GM23338 (cell line): ENCODE results near the gene PSMD14. TPM values are rescaled to one million over a fixed set of nuclear protein-coding genes. Genes with fewer than 3 reads are reported as not detected.

Experiments
- ATAC-seq: fragments of 200-7000 bp; cut with Tn5 transposase; 3 replicates; pipeline ENCODE4 v1.9.1; 2020
- DNase-seq: peaks from one replicate; pipeline ENCODE4 v3.0.0-alpha.2; 2015; ENCODE audit warnings: low spot score
- H2AFZ ChIP-seq: fragments of 200-600 bp; sonication (generic); 2 replicates; pipeline ENCODE4 v1.8.0; 2016; ENCODE audit warnings: antibody characterized with exemption, mild to moderate bottlenecking, moderate library complexity
- H3F3A ChIP-seq: fragments of 200-600 bp; sonication (generic); replicated peaks from 2 replicates; pipeline ENCODE4 v1.8.0; 2017; ENCODE audit warnings: antibody characterized with exemption, mixed run types, low read depth
- H3K27ac ChIP-seq: fragments of 200-600 bp; sonication (generic); 2 replicates; pipeline ENCODE4 v1.6.1; 2016; ENCODE audit warnings: low read depth
- H3K27me3 ChIP-seq: fragments of 200-600 bp; sonication (generic); 2 replicates; pipeline ENCODE4 v1.8.0; 2016; ENCODE audit warnings: mild to moderate bottlenecking, mixed run types, moderate library complexity; ENCODE audit not compliant: insufficient read depth
- H3K36me3 ChIP-seq: fragments of 200-600 bp; sonication (generic); 2 replicates; pipeline ENCODE4 v1.8.0; 2016; ENCODE audit warnings: mild to moderate bottlenecking; ENCODE audit not compliant: insufficient read depth
- H3K4me1 ChIP-seq: fragments of 200-600 bp; sonication (generic); 2 replicates; pipeline ENCODE4 v1.8.0; 2016; ENCODE audit warnings: mild to moderate bottlenecking, moderate library complexity; ENCODE audit not compliant: insufficient read depth
- H3K4me2 ChIP-seq: fragments of 200-600 bp; sonication (generic); 2 replicates; pipeline ENCODE4 v1.7.1; 2017; ENCODE audit warnings: mixed run types
- H3K4me3 ChIP-seq: fragments of 200-600 bp; sonication (generic); 2 replicates; pipeline ENCODE4 v1.6.1; 2016; ENCODE audit warnings: mixed run types
- H3K79me2 ChIP-seq: fragments of 200-600 bp; sonication (generic); replicated peaks from 2 replicates; pipeline ENCODE4 v1.8.0; 2017; ENCODE audit warnings: mild to moderate bottlenecking; ENCODE audit not compliant: insufficient read depth
- H3K9me2 ChIP-seq: fragments of 200-600 bp; sonication (generic); 2 replicates; pipeline ENCODE4 v1.8.0; 2017; ENCODE audit not compliant: insufficient read depth
- H4K20me1 ChIP-seq: fragments of 200-600 bp; sonication (generic); replicated peaks from 2 replicates; pipeline ENCODE4 v1.8.0; 2017; ENCODE audit warnings: mild to moderate bottlenecking; ENCODE audit not compliant: insufficient read depth
- H3K27ac Mint-ChIP-seq: 2 replicates; pipeline ENCODE4 v1.8.0; 2020; ENCODE audit warnings: inconsistent platforms, mild to moderate bottlenecking, moderate library complexity, mixed read lengths
- H3K27me3 Mint-ChIP-seq: 3 replicates; pipeline ENCODE4 v1.8.0; 2022; ENCODE audit warnings: low read depth, mild to moderate bottlenecking, moderate library complexity, mixed read lengths, inconsistent platforms; ENCODE audit not compliant: insufficient read depth, poor library complexity
- H3K36me3 Mint-ChIP-seq: 3 replicates; pipeline ENCODE4 v1.8.0; 2021; ENCODE audit warnings: low read depth, mild to moderate bottlenecking, inconsistent platforms, moderate library complexity, mixed read lengths
- H3K4me1 Mint-ChIP-seq: 3 replicates; pipeline ENCODE4 v1.8.0; 2020; ENCODE audit warnings: mild to moderate bottlenecking, inconsistent platforms, mixed read lengths
- H3K4me3 Mint-ChIP-seq: 3 replicates; pipeline ENCODE4 v1.8.0; 2021; ENCODE audit warnings: moderate library complexity, mild to moderate bottlenecking, inconsistent platforms, mixed read lengths
- H3K9me3 Mint-ChIP-seq: 3 replicates; pipeline ENCODE4 v1.8.0; 2020; ENCODE audit warnings: moderate library complexity, mild to moderate bottlenecking, inconsistent platforms, mixed read lengths
- CREB1 ChIP-seq: fragments of 250-450 bp; sonication (Bioruptor Pico); IDR thresholded peaks from 2 replicates; pipeline ENCODE4 v1.5.0; 2020; ENCODE audit warnings: low read depth, mild to moderate bottlenecking, moderate library complexity
- CTCF ChIP-seq, 2 experiments: fragments of 200-600 bp in 1 of 2; sonication (generic) in 1 of 2; conservative IDR thresholded peaks; 2 replicates each; pipeline versions ENCODE4 v1.5.1 to v1.6.1; 2016 to 2017; ENCODE audit warnings: antibody characterized with exemption in 2 of 2, low read depth in 2 of 2, mild to moderate bottlenecking in 2 of 2, moderate library complexity in 1 of 2
- EZH2 ChIP-seq: fragments of 200-600 bp; sonication (generic); IDR thresholded peaks from one replicate; pipeline ENCODE4 v1.8.0; 2017; ENCODE audit warnings: antibody characterized with exemption, mild to moderate bottlenecking, low read depth; ENCODE audit not compliant: unreplicated experiment
- EZH2phosphoT487 ChIP-seq: fragments of 200-600 bp; sonication (generic); IDR thresholded peaks from one replicate; pipeline ENCODE4 v1.8.1; 2018; ENCODE audit warnings: antibody characterized with exemption; ENCODE audit not compliant: unreplicated experiment
- NANOG ChIP-seq: IDR thresholded peaks from 2 replicates; pipeline ENCODE4 v1.6.1; 2016; ENCODE audit warnings: antibody characterized with exemption, borderline replicate concordance
- REST ChIP-seq: IDR thresholded peaks from one replicate; pipeline ENCODE4 v1.6.1; 2018; ENCODE audit warnings: antibody characterized with exemption; ENCODE audit not compliant: unreplicated experiment
- STAT1 ChIP-seq: IDR thresholded peaks from one replicate; pipeline ENCODE4 v1.6.1; 2016; ENCODE audit warnings: antibody characterized with exemption; ENCODE audit not compliant: unreplicated experiment
- ZNF114 ChIP-seq: fragments of 250-450 bp; sonication (Bioruptor Pico); IDR thresholded peaks from 2 replicates; pipeline ENCODE4 v1.5.0; 2020; ENCODE audit warnings: mild to moderate bottlenecking, moderate library complexity
- ZNF331 ChIP-seq: fragments of 250-450 bp; sonication (Bioruptor Pico); IDR thresholded peaks from 2 replicates; pipeline ENCODE4 v1.5.0; 2020; ENCODE audit warnings: low read depth, mild to moderate bottlenecking, moderate library complexity
- polyA plus RNA-seq: library from polyadenylated mRNA; unstranded; fragments of >200 nt; fragmentation: Nextera tagmentation; extraction: Ambion mirVana; gene quantifications from 2 replicates; pipeline ENCODE4 v1.2.1, GENCODE V29; 2016
- total RNA-seq: library from RNA; depleted of rRNA; stranded (reverse); fragments of >200 nt; shearing (Covaris generic); gene quantifications from 2 replicates; pipeline ENCODE4 v1.2.3, GENCODE V29; 2014

The PSMD14 gene
- total and polyA plus RNA-seq, 2 experiments from 2014 or later: 92.2 to 123 TPM

- Histone ChIP-seq H3K36me3 (no peaks in the 10 kb centered on the region), H3K79me2 (peaks cover 95% of the 10 kb centered on the region), H3K27me3 (no peaks in the 10 kb centered on the region), H3K9me2 (no peaks in the 10 kb centered on the region), H3K4me2 (0 out of 2 replicates have a peak overlapping the region, but pooled peaks have one; percentile 2), H3K4me1 (peaks cover 21% of the 10 kb centered on the region), H3K27ac (no peak overlapping the region), H4K20me1 (0 out of 2 replicates have a peak, but pooled peaks cover 8% of the 10 kb centered on the region), H2AFZ (no peak overlapping the region), H3K4me3 (no peak overlapping the region), H3F3A (no peaks in the 10 kb centered on the region)
- peaks cover 22% of the 10 kb centered on the region for H3K36me3 Mint-ChIP-seq
- H3K9me3 Mint-ChIP-seq: peaks cover 7% of the 10 kb centered on the region
- DNase-seq (no peak), ATAC-seq (peak; percentile 40; the same call in 1 of the 3 replicates)
- no peaks in the 10 kb centered on the region for H3K27me3 Mint-ChIP-seq
- H3K27ac Mint-ChIP-seq: no peak overlapping the region
- no peak for TF ChIP-seq REST
- no peak for TF ChIP-seq CREB1 (CRISPR knock-in tag)
- TF ChIP-seq NANOG: no peak
- TF ChIP-seq CTCF (conservative IDR thresholded peaks at IDR 0.05; ENCODE audit: low read depth in 2 of 2): no peak
- no peak for TF ChIP-seq EZH2
- TF ChIP-seq ZNF331 (CRISPR knock-in tag): no peak
- no peak for TF ChIP-seq ZNF114 (CRISPR knock-in tag)
- TF ChIP-seq EZH2phosphoT487: no peak
- no peak for TF ChIP-seq STAT1
- peaks cover 42% of the 10 kb centered on the region for H3K4me1 Mint-ChIP-seq
- H3K4me3 Mint-ChIP-seq: no peak overlapping the region
These were observed 47.8 kb downstream of the PSMD14 start for GRCh38 chr2:161355983-161356382.

- Histone ChIP-seq H3K79me2 (peaks cover 95% of the 10 kb centered on the region), H3K27ac (no peak overlapping the region), H3K9me2 (no peaks in the 10 kb centered on the region), H3K4me3 (no peak overlapping the region), H3K36me3 (no peaks in the 10 kb centered on the region), H3K4me2 (no peak overlapping the region), H3K4me1 (peaks cover 21% of the 10 kb centered on the region), H3K27me3 (no peaks in the 10 kb centered on the region), H3F3A (no peaks in the 10 kb centered on the region), H2AFZ (no peak overlapping the region), H4K20me1 (0 out of 2 replicates have a peak, but pooled peaks cover 8% of the 10 kb centered on the region)
- no peak for ATAC-seq
- H3K36me3 Mint-ChIP-seq: peaks cover 34% of the 10 kb centered on the region
- no peaks in the 10 kb centered on the region for H3K27me3 Mint-ChIP-seq
- H3K9me3 Mint-ChIP-seq: peaks cover 18% of the 10 kb centered on the region
- H3K4me3 Mint-ChIP-seq: no peak overlapping the region
- no peak overlapping the region for H3K27ac Mint-ChIP-seq
- H3K4me1 Mint-ChIP-seq: peaks cover 34% of the 10 kb centered on the region
- DNase-seq: no peak
- TF ChIP-seq CTCF (conservative IDR thresholded peaks at IDR 0.05; ENCODE audit: low read depth in 2 of 2): no peak
- no peak for TF ChIP-seq EZH2
- TF ChIP-seq ZNF331 (CRISPR knock-in tag): no peak
These were observed 48.9 kb downstream of the PSMD14 start for GRCh38 chr2:161357097-161357496.
